GM04504 (cell line): Measurements from ENCODE around the gene KHNYN.
"Not testable (repeated sequence)": the region's sequence is repeated elsewhere in the genome, so short reads cannot be mapped to it uniquely, and the experiment has no call there.

Experiments used
- DNase-seq: peaks from one replicate; pipeline ENCODE4 v3.0.0-alpha.2; 2012; ENCODE audit warnings: low read depth

The KHNYN gene

GRCh38 chr14:24473211-24473610 lies 43.5 kb downstream of the KHNYN start:
- no peak for DNase-seq

GRCh38 chr14:24475261-24475660 lies 45.5 kb downstream of the KHNYN start:
- no peak for DNase-seq

GRCh38 chr14:24479999-24480398 lies 50.2 kb downstream of the KHNYN start:
- DNase-seq = not testable (repeated sequence)

- DNase-seq = no peak
Measured at GRCh38 chr14:24481622-24482324, 52.0 kb downstream of the KHNYN start.

GRCh38 chr14:24482699-24483303 lies 53.0 kb downstream of the KHNYN start:
- peak; percentile 2 for DNase-seq

- DNase-seq = peak; percentile 3
Measured at GRCh38 chr14:24483604-24484252, 54.0 kb downstream of the KHNYN start.
